ENCODE data around the gene FGF19.

DNA sequence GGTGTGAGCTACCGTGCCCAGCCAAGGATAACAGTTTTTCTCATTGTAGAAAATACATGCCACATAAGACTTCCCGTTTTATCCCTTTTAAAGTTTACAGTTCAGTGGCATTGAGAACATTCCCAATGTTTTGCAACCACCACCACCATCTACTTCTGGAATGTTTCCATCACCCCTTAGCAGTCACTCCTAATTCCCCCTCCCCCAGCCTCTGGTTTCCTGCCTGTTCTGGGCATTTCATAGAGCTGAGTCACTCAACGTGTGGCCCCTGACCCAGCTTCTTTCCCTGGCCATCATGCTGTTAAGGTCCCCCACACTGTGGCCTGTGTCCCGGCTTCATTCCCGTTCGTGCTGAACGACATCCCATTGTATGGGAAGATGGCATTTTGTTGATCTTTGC, 40.6 kb upstream of the FGF19 start:
- TF ChIP-seq CTCF (conservative IDR thresholded peaks at IDR 0.05; ENCODE audit: low read length) (no peak), EZH2phosphoT487 (IDR thresholded peaks at IDR 0.05; ENCODE audit: borderline replicate concordance, low read depth, low read length) (no peak)

All from OCI-LY7 (cell line).